ENCODE measurements around the gene CLSTN2.
"Not testable (repeated sequence)": the region's sequence is repeated elsewhere in the genome, so short reads cannot be mapped to it uniquely, and the experiment has no call there.

Gene CLSTN2

DNA sequence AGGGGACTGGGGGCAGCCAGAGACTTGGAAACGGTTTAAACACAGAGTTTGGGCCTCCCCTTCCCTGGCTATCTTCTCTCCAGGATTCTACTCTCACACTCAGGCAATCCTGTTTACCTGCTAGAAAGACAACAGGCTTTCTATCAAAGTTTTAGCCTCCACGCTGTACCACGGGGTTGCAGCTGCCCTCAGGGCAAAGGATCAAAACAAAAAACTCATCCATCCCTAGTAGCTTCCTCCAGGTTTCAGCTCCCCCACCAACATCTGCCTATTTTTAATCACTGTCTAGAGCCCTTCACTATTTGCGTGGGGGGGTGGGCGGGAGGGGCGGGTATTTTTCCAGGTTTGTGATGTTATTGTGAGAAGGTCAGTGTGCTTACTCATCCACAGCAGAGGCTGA lies 456.1 kb downstream of the CLSTN2 start:
- FAIRE-seq: no peak

- no peak for FAIRE-seq
Measured at GRCh38 chr3:140394488-140395133, 459.6 kb downstream of the CLSTN2 start.

DNA sequence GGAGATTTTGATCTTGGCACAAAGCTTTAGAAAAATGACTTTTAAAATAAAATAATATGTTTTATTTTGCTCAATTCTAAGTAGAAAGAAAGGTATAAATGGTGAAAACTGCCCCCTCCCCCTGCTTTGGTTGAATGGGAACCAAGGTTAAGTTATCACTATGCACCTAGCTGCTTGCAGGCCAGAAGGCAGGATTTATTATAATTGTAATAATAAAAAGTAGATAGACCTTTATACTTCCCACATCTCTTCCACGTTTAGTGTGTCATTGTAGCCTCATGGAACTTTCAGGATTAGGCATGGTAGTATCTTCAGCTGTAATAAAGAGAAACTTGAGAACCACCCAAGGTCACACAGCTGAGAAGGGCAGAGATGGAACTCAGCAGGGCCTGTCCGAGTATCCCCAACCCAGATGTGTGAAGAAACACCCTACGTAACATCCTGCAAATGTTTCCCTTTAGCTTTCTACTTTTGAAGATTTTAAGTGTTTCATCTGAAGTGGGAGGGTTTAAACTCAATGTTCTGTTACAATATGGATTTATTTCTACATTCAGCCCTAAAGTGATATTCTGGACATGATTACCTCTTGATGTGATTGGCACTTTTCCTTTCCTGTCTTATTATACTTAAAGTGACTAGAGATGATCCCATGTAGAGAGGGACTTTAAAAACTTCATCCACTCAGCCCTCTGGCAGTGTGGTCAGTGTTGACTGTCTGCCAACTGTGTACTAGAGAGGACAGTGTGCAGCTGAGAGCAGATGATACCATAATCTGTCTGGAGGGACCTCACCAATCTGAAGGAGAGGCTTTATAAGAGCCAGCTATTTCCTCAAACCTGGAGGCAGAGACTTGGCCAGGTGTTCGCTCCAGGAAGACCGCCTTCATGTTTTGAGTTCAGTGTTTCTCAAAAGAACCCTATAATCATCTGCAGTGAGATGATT lies 460.4 kb downstream of the CLSTN2 start:
- FAIRE-seq: no peak

GRCh38 chr3:140396110-140396509 lies 461.1 kb downstream of the CLSTN2 start:
- FAIRE-seq: no peak

DNA sequence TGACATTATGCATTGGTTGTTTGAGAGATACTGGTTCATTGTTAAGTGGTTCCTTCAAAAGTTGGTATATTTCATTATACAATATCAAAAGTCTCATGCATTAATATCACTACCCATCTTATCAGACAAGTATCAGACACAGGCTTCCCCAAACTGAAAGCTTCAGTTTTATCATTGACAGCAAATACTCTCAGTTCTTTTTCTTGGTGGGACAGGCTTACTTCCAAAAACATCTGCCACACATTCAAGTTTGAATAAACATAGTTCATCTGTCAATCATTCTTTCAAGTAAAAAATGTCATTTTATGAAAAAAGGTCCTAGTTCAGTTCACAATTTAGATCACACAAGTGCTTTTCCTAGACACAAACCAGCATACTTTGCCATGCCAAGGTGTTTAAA lies 462.9 kb downstream of the CLSTN2 start:
- no peak for FAIRE-seq

DNA sequence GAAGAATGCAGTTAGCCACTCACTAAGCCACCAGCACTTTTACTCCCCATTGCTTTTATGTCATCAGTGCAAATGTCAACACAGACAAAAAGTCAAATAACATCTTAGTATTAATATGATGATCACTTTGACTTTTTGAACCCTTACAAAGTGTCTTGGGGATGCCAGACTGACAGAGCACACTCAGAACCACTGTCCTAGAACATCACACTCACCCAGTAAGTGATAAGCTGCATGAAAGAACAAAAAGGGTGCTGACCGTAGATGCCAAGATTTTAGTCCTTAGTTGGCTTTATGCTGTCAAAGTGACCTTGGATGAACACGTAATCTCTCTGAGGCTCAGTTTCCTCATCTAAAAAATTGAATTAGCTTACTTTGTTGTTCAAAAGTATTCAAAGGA lies 463.4 kb downstream of the CLSTN2 start:
- no peak for FAIRE-seq

DNA sequence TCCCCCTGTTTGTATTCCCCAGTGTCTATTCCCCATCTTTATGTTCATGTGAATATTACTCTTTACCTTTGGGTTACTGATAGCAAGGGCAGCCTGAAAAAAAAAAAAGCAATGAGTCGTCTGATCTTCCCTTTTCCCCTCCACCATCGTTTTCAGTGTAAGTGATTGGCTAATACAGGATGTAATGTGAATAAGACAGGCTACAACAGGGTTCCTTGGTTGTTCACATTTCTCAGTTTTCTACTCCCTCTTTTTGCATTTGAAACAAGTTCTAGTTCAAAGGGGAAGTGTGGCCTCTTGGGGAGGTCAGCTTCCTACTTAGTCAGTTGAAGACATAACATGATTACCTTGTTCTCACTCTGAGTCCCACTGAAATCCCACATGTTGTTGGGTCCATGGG lies 464.9 kb downstream of the CLSTN2 start:
- no peak for FAIRE-seq

GRCh38 chr3:140403079-140403478 lies 468.1 kb downstream of the CLSTN2 start:
- no peak for FAIRE-seq

- no peak for FAIRE-seq
Measured at GRCh38 chr3:140403608-140404007, 468.6 kb downstream of the CLSTN2 start.

DNA sequence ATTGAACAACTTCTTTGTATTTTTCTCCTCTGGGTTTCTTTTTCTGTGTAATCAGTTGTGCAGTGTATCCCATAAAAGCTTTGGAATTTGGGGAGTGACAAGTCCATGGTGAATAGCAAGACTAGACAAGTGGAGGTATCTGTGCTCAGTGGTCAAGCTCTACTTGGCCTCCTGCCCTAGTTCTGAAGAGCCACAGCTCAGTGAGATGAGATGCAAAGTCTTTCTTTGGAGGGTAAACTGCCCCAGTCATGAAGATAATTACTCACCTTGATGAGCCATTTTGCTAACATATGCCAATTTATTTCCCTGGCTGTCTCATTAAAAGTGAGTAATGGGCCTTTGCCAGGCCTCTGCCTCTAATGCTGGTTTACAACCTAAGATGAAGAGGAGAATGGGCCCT lies 471.7 kb downstream of the CLSTN2 start:
- FAIRE-seq: no peak

DNA sequence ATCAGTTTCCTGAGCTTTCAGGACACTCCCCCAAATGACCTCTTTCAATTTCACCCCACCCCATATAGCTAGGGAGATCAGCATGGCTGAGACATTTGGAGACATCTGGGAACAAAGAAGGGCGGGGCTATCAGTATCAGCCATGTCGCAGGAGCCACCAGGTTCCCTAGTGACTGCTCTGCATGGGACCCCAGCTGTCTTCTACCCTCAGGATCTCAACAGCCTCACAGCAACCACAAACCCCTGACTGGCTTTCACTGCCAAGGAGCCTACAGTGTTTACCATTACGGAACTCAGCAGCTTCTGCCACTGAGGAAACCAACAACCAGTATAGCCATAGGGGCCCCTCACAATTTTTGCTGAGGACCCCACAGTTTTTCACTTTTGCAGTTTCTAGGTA lies 473.3 kb downstream of the CLSTN2 start:
- FAIRE-seq: no peak

DNA sequence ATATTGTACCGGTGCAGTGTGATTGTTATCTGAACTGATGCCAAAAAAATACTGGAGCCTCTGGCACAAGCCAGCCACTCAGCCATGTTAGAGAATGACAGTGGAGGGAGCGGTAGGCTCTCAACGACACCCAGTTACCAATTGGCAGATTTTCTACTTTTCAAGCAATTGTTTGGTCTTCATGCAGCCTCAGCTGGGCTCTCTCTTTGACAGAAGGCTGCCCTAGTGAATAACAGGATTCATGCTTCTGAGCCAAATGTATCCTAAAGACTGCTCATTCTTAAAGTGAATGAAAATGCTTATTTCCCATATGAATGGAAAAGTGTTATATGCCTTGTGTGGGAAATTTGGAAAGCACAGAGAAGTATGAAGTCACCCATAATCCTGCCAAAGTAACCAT lies 481.7 kb downstream of the CLSTN2 start:
- no peak for FAIRE-seq

DNA sequence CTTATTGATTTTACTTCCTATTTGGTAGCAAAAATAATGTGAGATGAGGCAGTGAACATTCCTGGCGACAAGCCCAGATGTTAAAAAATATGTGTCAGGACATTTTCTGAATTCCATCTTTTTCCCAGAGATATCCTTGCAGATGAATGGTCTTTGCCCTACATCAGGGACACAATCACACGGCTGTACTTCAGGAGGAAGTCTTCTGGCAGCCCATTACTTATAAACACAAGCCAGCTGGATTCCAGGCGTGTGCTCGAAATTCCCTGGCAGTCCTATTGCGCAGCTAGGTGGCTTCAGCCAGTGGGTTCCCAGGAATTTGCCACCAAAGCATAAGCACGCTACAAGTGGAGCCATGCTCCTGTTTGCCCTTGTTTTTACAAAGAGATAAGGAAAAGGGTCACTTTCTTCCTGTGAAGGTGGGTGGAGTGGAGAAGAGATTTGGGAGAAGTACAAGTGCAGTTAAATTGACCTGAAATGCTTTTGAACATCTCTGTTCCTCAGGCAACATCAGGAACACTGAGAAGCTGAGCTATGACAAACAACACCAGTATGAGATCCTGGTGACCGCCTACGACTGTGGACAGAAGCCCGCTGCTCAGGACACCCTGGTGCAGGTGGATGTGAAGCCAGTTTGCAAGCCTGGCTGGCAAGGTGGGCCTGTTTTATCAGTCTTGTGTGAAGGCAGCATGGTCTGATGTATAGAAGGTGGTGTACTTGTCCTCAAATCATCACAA lies 485.8 kb downstream of the CLSTN2 start:
- FAIRE-seq: no peak

- FAIRE-seq: no peak
Measured at GRCh38 chr3:140421884-140422283, 486.9 kb downstream of the CLSTN2 start.

DNA sequence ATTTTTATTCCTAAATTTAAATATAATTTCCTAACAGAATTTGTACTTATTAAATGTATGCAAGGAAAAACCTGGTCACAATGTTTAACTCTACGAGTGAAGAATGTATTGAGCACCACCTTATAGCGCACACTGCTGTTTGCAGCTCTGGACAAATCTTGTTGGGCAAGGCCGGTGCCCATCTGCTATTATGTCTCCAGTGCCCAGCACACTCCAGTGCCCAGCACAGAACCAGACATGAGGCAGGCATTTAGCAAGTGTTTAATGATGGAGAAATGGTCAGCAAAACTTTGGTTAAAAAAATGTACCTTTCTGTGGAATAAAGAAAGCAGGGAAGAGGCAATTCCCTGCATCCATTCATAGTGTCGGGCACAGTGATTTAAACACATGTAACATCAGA lies 488.2 kb downstream of the CLSTN2 start:
- no peak for FAIRE-seq

GRCh38 chr3:140423574-140423973 lies 488.6 kb downstream of the CLSTN2 start:
- not testable (repeated sequence) for FAIRE-seq

- FAIRE-seq: no peak
Measured at GRCh38 chr3:140424211-140424610, 489.2 kb downstream of the CLSTN2 start.

- FAIRE-seq: no peak
Measured at GRCh38 chr3:140424726-140425125, 489.7 kb downstream of the CLSTN2 start.

DNA sequence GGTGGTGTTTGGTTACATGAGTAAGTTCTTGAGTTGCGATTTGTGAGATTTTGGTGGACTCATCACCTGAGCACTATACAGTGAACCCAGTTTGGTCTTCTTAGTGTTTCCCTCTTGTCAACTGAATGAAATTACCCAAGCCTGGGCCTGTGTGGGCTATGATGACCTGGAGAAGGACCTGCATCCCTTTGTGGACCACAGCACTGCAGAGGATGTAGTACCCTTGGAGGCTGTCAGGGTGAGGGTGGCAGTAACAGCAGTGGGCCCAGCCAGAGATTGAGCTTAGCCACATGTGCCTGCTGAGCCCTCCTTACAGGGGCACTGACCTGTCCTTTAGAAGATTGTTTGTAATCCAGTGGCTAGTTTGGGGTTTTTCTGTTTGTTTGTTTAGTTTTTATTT lies 492.8 kb downstream of the CLSTN2 start:
- FAIRE-seq: no peak

GRCh38 chr3:140428380-140428779 lies 493.4 kb downstream of the CLSTN2 start:
- FAIRE-seq: no peak

- FAIRE-seq: no peak
Measured at GRCh38 chr3:140429791-140430190, 494.8 kb downstream of the CLSTN2 start.

DNA sequence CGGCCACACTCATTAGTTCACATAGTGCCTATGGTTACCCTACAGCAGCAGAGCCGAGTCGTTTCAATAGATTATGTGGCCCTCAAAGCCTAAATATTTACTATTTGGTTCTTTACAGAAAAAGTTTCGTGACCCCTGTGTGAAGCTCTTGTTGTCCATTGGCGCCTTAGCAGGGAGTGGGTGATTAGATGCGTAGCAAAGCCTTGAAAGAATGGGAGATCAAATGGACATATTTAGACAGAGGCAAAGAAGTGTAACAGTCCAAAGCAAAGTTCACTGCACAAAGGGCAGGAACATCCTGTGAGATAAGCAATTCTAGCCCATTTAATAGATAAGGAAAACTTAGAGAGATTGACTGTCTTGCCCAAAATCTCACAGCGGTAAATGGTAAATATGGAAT lies 495.5 kb downstream of the CLSTN2 start:
- FAIRE-seq: no peak

GRCh38 chr3:140432229-140432669 lies 497.3 kb downstream of the CLSTN2 start:
- no peak for FAIRE-seq

- FAIRE-seq: no peak
Measured at GRCh38 chr3:140433431-140433830, 498.4 kb downstream of the CLSTN2 start.
